ENCODE data around the gene XPR1.

Gene XPR1

DNA sequence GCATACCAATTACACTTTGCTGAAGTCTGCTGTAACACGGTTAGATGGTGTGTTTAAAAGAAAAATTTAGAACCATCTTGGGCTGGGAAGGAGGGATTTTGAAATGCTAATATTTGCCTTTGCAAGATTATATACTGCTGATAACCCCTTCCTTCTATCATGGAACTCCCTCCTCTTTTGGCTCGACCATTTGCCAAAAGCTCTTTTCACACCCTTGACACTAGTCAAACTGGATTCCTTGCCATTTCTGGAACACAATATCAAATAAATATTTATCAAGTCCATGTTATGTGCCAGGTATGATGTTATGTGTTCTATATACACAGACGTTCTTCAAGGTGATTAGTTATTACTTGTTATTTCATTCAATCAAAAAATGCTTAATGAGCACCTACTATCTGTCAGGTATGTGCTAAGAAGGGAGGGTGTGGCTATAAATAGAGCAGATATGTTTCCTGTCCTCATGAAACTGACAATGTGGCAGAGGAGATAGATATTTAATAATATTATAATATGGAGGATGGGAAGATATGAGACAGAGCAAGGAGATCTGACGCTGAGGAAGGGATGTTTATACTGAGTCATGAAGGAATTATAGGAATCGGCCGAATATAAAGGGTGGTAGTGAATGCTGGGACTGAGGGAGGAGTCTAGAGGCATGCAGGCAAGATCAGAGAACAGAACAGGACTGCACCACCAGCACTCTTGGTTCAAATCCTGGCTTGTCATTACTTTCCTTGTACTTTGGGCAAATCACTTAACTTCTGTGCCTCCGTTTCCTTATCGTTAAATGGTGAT is 16.1 kb upstream of the XPR1 start:
- DNase-seq, result no peak

GRCh38 chr1:180616439-180616838 is 15.4 kb upstream of the XPR1 start:
- no peak for DNase-seq

DNA sequence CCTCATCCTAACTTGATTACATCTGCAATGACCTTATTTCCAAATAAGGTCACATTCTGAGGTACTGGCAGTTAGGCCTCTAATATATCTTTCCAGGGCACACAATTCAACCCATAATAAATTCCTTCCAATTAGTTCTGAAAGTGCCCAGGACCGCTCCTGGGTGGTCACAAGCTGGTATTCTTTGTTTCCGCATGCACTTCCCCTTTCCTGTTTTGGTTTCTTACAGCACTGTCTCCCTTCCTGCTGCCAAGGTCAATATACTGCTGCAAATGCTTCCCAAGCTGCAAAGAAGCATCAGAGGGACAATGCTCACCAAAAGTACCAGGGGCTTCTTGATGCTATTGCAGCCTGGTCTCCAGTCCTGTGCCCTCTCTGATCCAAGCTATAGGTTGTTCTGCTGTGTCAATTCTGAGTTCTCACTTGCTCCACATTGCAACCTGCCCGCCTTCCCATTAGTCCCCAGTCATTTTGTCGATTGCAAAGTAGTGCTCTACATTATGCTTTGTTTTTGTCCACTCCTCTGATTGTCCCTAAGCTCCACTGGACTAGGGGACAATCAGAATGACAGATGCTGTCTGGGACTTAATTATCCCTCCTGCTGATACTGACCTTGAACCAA is 13.9 kb upstream of the XPR1 start:
- DNase-seq, result no peak

GRCh38 chr1:180620581-180620980 is 11.2 kb upstream of the XPR1 start:
- DNase-seq, result no peak

- DNase-seq, result no peak
Observed at GRCh38 chr1:180622658-180623508, 8.9 kb upstream of the XPR1 start.

- no peak for DNase-seq
Observed at GRCh38 chr1:180623579-180624347, 8.1 kb upstream of the XPR1 start.

GRCh38 chr1:180626711-180627110 is 5.1 kb upstream of the XPR1 start:
- no peak for DNase-seq

- no peak for DNase-seq
Observed at GRCh38 chr1:180627411-180627810, 4.4 kb upstream of the XPR1 start.

DNA sequence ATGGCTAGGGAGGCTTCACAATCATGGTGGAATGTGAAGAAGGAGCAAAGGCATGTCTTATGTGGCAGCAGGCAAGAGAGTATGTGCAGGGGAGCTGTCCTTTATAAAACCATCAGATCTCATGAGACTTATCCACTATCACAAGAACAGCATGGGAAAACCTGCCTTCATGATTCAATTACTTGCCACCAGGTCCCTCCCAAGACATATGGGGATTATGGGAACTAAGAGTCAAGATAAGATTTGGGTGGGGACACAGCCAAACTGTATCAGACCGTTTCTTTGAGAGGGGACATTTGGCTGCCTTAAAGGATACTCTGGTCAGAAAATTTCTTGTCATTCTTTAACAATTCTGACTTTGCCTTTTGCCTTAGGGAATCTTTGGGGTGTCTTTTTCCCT is 3.2 kb upstream of the XPR1 start:
- no peak for DNase-seq

DNA sequence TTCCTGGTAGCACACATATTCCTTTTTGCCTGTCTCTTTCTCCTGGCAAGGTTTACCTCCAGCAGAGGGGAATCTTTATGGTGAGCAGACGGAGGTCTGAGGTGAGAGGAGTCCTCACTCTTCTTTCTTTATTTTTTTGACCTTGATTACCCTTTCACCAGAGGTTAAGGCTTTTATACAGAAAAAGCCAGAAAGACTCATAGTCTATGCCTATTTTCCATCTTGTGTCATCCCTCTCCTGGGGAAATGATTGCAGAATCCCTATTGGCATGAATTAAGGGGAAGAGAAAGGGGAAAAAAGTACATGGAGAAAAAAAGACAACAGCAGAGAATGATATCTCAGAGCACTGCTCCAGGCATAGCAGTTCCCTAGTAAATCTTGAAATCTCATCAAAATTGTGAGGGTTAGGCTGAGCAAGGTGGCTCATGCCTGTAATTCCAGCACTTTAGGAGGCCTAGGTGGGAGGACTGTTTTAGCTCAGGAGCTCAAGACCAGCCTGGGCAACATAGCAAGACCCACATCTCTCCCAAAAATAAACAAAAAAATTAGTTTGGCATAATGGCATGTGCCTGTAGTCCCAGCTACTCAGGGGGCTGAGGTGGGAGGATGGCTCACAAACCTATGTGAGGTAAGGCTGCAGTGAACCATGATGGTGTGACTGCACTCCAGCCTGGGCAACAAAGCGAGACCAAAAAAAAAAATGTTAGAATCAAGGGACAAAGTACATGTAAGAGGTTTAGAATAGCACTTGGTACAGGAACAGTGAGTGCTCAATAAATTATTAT is 1.2 kb upstream of the XPR1 start:
- no peak for DNase-seq

DNA sequence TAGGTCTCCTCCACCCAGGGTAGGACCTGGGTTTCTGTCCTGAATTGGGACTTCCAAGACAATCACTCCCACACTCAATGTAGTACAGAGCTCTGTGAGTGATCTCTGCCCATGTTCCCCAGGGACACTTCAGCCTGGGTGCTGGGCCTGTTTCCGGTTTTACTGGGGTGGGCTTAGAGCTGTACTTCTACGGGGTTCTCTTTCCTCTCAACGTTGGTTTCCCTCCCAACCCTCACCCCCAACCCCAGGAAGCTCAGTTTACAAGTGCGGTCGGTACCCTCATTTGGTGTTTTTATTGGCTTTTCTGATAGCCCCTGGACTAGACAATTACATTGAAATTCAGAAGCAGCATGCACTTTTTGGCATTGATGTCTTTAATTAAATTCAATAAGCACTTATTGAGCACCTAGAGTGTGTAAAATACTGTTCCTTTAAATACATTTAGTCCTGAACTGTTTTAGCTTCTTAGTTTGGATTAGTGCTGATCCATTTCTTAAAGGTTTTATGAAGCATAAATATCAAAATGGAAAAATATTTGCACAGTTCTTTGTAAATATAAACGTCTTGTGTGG is 542 bp upstream of the XPR1 start:
- DNase-seq, result no peak

- DNase-seq, result peak; percentile 20 to 69
Observed at GRCh38 chr1:180632326-180633056, 669 bp downstream of the XPR1 start.

DNA sequence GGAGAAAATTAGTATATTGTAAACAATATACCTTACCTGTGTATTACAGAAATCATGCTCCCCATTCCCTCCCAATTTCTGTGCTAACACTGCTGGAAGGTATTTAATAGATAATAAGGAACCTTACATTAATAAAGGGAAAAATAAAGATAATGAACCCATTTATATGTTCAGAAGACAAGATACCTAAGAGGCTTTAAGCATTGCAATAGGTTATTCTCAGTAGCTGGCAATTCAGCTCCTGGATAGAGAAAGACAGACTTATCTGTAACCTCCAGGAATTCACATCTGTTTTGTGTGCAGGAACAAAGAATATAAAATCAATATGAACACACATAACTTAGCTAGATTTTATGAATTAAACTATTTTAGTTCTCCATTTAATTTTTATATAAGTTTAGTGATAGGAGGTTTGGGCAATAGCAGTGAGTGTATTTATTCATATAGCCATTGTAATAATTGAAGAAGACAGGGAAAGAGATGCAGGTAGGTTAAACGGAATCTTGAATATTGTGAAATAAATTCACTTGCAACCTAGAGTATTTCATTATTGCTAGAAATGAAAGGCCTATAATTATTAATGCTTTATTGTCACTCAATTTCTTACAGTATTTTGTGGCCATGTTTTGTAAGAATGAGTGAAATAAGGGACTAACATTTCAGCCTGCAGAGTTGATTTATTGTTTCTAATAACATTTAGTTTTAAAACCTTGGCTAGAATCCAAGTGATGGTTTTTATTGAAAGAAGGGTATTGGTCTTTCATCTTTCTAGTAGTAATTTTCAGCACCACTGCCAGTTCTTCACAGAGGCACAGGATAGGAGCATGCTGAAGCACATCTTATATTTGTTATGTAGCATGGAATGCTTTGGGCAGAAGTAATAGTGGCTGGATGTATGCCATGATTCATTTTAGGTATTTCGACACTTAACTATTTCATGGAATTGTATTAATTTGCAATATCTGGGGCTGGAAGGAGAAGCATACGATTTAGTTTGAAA is 1.5 kb downstream of the XPR1 start:
- DNase-seq, result no peak

DNA sequence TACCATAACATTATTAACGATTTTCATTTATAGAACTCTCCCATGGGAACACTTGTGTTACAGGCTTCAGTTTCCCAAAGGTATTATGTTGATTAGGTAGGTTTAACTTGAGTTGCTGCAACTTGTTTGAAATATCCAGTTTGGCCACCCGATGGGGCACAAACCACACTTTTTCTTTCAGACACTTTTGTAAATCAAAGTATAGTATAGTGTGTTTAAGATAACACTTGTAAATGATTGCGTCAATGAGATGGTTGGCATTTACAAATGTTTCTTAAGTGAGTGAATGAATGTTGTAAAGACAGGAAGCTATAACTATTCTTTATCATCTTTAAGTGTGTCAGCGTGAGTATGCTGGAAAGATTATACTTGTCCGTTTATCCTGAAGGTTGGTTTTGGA is 4.3 kb downstream of the XPR1 start:
- DNase-seq, result peak in 1 of 2 experiments; percentile 28

GRCh38 chr1:180639871-180640270 is 8.0 kb downstream of the XPR1 start:
- DNase-seq, result no peak

- DNase-seq, result no peak
Observed at GRCh38 chr1:180640531-180640949, 8.7 kb downstream of the XPR1 start.

- DNase-seq, result no peak
Observed at GRCh38 chr1:180641662-180642061, 9.8 kb downstream of the XPR1 start.

DNA sequence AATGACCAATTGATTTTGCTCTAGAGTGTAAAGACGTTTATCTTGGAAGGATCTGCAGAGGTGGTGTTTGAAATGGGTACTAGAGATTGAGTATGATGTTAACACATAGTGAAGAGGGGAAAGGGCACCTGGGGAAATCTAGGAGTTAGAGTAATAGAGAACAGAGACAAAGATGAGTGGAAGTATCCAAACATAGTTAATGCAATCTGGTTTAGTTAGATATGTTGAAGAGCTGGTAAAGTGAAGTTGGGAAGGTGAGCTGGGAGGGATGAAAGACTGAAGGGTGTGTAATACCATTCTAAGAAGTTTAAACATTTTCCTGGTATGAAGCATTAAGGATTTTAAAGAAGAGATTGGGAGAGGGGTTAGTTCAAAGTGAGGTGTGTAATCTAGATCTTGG is 11.0 kb downstream of the XPR1 start:
- no peak for DNase-seq

DNA sequence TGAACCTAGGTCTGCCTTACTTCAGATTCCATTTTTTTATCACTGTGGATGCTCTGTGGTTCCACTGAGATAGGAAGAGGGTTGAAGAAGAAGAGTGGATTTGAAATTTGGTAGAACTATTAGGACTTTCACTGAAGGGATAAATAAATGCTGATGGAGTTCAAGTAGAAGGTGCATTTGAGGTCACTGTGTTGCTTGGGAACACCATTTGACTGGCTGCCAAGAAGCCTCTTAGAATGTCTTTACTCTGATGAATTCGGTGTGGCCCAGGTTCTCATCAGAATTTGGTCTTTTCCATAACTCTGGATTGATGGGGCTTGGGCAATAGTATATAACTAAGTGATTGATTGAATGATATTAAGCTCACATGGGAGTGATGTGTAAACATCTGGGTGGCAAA is 11.9 kb downstream of the XPR1 start:
- no peak for DNase-seq

Measured in AML-193 (cell line).